T-cell (primary cell): ENCODE results near the gene SLC2A13. TPM values are rescaled to one million over a fixed set of nuclear protein-coding genes. Genes with fewer than 3 reads are reported as not detected.

ENCODE experiments used
- ATAC-seq, 4 experiments: fragments of 200-7000 bp in 3 of 4; fragments of 150-1000 bp in 1 of 4; cut with Tn5 transposase; replicated peaks in 1 of 4; 1 replicate in 3 of 4; 2 replicates in 1 of 4; pipeline ENCODE4 v1.10.0; 2021; ENCODE audit warnings: moderate library complexity in 3 of 4, mild to moderate bottlenecking in 2 of 4, moderate number of reproducible peaks in 1 of 4
- CTCF ChIA-PET, 2 donors: fragments of 300-600 bp; sonication (Branson Sonifier 250); formaldehyde crosslinking; loops; one replicate each; lab custom pipeline; 2022; ENCODE audit warnings: antibody characterized with exemption in 2 of 2; lab: Charles Lee
- POLR2A ChIA-PET, 2 donors: fragments of 300-600 bp; sonication (Branson Sonifier 250); formaldehyde crosslinking; loops; one replicate each; lab custom pipeline; 2022; ENCODE audit warnings: antibody characterized with exemption in 2 of 2; lab: Charles Lee
- DNase-seq, 35 experiments: peaks; one replicate each; pipeline versions ENCODE4 v3.0.0 to v3.0.0-alpha.2; 2013 to 2023
- H3K27ac ChIP-seq: one replicate; pipeline ENCODE4 v1.5.1; 2013; ENCODE audit warnings: low read length
- H3K27me3 ChIP-seq, 2 experiments: replicated peaks in 1 of 2; 1 replicate in 1 of 2; 2 replicates in 1 of 2; pipeline versions ENCODE4 v1.6.1 to v1.7.0; 2013; ENCODE audit warnings: low read length in 1 of 2, mixed read lengths in 1 of 2; ENCODE audit not compliant: control insufficient read depth in 2 of 2, insufficient read depth in 2 of 2; ENCODE audit errors: extremely low read depth in 1 of 2
- H3K36me3 ChIP-seq, 2 donors: 1 replicate in 1 of 2; 2 replicates in 1 of 2; pipeline versions ENCODE4 v1.6.1 to v1.7.0; 2013; ENCODE audit warnings: low read length in 1 of 2; ENCODE audit not compliant: control insufficient read depth in 2 of 2, insufficient read depth in 1 of 2; ENCODE audit errors: extremely low read depth in 1 of 2
- H3K4me1 ChIP-seq, 2 experiments: 1 replicate in 1 of 2; 2 replicates in 1 of 2; pipeline versions ENCODE4 v1.6.1 to v1.7.0; 2013; ENCODE audit warnings: low read length in 2 of 2, mixed read lengths in 1 of 2; ENCODE audit not compliant: insufficient read depth in 2 of 2, control insufficient read depth in 1 of 2; ENCODE audit errors: extremely low read depth in 1 of 2
- H3K4me3 ChIP-seq, 2 donors: 1 replicate in 1 of 2; 2 replicates in 1 of 2; pipeline versions ENCODE4 v1.5.1 to v1.7.0; 2013; ENCODE audit warnings: mild to moderate bottlenecking in 2 of 2, low read length in 1 of 2, moderate library complexity in 1 of 2; ENCODE audit not compliant: control insufficient read depth in 1 of 2; ENCODE audit errors: extremely low read depth in 1 of 2
- H3K9me3 ChIP-seq: 2 replicates; pipeline ENCODE4 v1.7.0; 2013
- H3K27ac Mint-ChIP-seq, 2 donors: one replicate each; pipeline ENCODE4 v1.8.0; 2020 to 2021; ENCODE audit warnings: mild to moderate bottlenecking in 2 of 2, mixed read lengths in 2 of 2
- H3K27me3 Mint-ChIP-seq, 2 donors: one replicate each; pipeline ENCODE4 v1.8.0; 2021 to 2022; ENCODE audit warnings: mixed read lengths in 2 of 2
- H3K36me3 Mint-ChIP-seq: one replicate; pipeline ENCODE4 v1.8.0; 2021; ENCODE audit warnings: mixed read lengths
- H3K4me1 Mint-ChIP-seq, 3 donors: one replicate each; pipeline ENCODE4 v1.8.0; 2020 to 2022; ENCODE audit warnings: mixed read lengths in 3 of 3, mild to moderate bottlenecking in 1 of 3
- H3K4me3 Mint-ChIP-seq, 3 donors: one replicate each; pipeline ENCODE4 v1.8.0; 2020 to 2022; ENCODE audit warnings: mild to moderate bottlenecking in 3 of 3, mixed read lengths in 3 of 3, moderate library complexity in 3 of 3
- H3K9me3 Mint-ChIP-seq, 3 donors: one replicate each; pipeline ENCODE4 v1.8.0; 2020 to 2022; ENCODE audit warnings: mixed read lengths in 3 of 3
- WGBS: methylation state at CpG from one replicate; pipeline ENCODE4 v1.1.5; 2013; ENCODE audit warnings: missing lambda C conversion rate; ENCODE audit not compliant: insufficient coverage; 5-methylcytosine and 5-hydroxymethylcytosine counted together
- total RNA-seq, 35 experiments: library from RNA in 6 of 35; stranded (reverse) in 6 of 35; fragments of 120-200 nt in 1 of 35; gene quantifications; one replicate each; pipeline versions ENCODE4 v1.2.1 to v1.2.4 and lab custom pipeline; 2013 to 2026

Gene SLC2A13
- total RNA-seq, 5 donors from 2014 or later (not counting 1 experiment from before 2014, with no cell fraction given) = 4.2 to 6.0 (median 5.1) TPM

DNA sequence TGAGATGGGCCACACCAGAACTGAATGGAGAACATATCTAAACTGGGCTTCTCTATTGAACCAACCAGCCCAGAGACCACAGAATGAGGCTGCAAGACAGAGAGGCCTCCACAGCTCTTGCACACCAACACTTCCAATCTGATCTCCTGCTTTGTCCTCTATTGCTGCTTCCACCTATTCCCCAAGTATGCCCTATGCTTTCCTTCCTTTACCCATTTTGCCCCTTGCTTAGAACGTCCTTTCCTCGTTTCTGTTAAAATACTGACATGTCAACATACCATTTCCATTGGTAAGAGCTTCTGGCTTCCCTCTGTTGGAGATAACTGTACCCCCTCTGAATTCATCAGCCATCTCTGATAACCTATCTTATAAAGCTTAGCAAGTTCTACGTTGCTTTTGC is 2.8 kb downstream of the SLC2A13 start:
- H3K9me3 Mint-ChIP-seq = no peaks in the 10 kb centered on the region

DNA sequence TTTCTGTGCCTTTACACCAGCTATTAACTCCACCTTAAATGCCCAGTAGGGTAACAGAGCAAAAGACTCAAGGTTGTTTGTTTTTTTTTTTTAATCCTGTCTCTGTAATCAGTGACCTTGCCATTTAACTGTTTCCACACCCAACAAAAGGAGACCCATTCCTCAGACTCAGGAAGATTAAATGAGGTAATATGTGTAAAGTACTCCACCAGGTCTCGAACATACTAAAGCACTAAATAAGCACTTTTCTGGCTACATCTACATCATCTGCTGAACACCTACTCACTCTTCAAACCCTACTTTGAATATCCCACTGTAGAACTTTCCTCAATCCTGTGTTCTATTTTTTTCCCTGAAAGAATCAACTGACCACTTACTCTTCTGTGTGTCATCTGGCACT is 4.1 kb downstream of the SLC2A13 start:
- peaks cover 0 to 2% of the 10 kb centered on the region in 2 donors for H3K27me3 Mint-ChIP-seq
- no peak overlapping the region for H3K27ac Mint-ChIP-seq
- no peaks in the 10 kb centered on the region for H3K36me3 Mint-ChIP-seq
- 100% methylated on average over 1 of the region's 1 CpG for WGBS
- H3K4me3 ChIP-seq = no peak overlapping the region
- DNase-seq (no peak), ATAC-seq (no peak)
- H3K9me3 ChIP-seq = no peaks in the 10 kb centered on the region
- H3K27ac ChIP-seq = no peak overlapping the region
- H3K9me3 Mint-ChIP-seq = no peaks in the 10 kb centered on the region
- peaks cover 23 to 34% (median 27%) of the 10 kb centered on the region in 3 donors for H3K4me1 Mint-ChIP-seq
- ChIA-PET POLR2A (interaction anchor here in 1 of 2 donors (0.6 kb wide), 1 partner anchor 30 kb away, joined by 4 read pairs; no protein-coding TSS in a partner anchor), CTCF (interaction anchor here (0.6 to 1.1 kb wide), 3 partner anchors 27 to 90 kb away, joined by 3 to 5 read pairs (median 3); no protein-coding TSS in a partner anchor)
- H3K36me3 ChIP-seq = no peaks in the 10 kb centered on the region
- H3K4me1 ChIP-seq = peaks cover 9 to 17% of the 10 kb centered on the region in 2 experiments
- no peak overlapping the region for H3K4me3 Mint-ChIP-seq
- peaks cover 0 to 4% of the 10 kb centered on the region in 2 experiments for H3K27me3 ChIP-seq

More for the DNA sequence above, 2.8 kb downstream of the SLC2A13 start:
- Histone ChIP-seq H3K4me1 (peaks cover 9 to 20% of the 10 kb centered on the region in 2 experiments), H3K27me3 (peaks cover 0 to 4% of the 10 kb centered on the region in 2 experiments), H3K27ac (no peak overlapping the region), H3K4me3 (no peak overlapping the region), H3K9me3 (no peaks in the 10 kb centered on the region), H3K36me3 (no peaks in the 10 kb centered on the region)
- DNase-seq (no peak), ATAC-seq (no peak)
- WGBS = 98% methylated on average over 3 of the region's 3 CpGs
- H3K36me3 Mint-ChIP-seq = no peaks in the 10 kb centered on the region
- CTCF ChIA-PET = interaction anchor here (1.6 to 5.6 kb wide), 3 partner anchors 92 to 111 kb away, joined by 5 to 25 read pairs (median 6); no protein-coding TSS in a partner anchor
- H3K27ac Mint-ChIP-seq = no peak overlapping the region
- no peak overlapping the region for H3K4me3 Mint-ChIP-seq
- peaks cover 33 to 46% (median 37%) of the 10 kb centered on the region in 3 donors for H3K4me1 Mint-ChIP-seq
- POLR2A ChIA-PET = no interaction called here
- H3K27me3 Mint-ChIP-seq = no peaks in the 10 kb centered on the region

DNA sequence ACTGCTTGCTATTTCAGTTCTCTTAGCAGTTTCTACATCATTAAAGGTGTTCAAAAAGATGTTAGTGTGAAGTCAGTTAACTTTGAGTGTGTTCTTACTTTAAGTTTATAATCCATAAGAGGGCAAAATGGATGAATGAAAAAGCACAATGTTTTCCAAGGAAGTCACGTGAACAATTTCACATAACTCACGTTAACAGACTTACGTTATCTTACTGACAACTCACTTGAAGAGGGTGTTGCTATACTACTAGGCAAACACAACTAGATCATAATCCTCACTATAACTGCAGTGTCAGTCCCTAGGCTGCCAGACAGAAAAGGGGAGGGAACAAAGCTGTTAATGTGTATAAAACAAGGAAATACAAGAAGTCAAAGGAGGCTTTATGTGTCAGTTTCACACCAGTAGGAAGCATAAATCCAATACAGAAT is 6.4 kb downstream of the SLC2A13 start:
- Mint-ChIP-seq H3K27ac (no peak overlapping the region), H3K27me3 (peaks cover 0 to 2% of the 10 kb centered on the region in 2 donors), H3K4me3 (no peak overlapping the region), H3K9me3 (no peaks in the 10 kb centered on the region), H3K36me3 (no peaks in the 10 kb centered on the region), H3K4me1 (peaks cover 13 to 27% (median 16%) of the 10 kb centered on the region in 3 donors)
- Histone ChIP-seq H3K9me3 (no peaks in the 10 kb centered on the region), H3K27ac (no peak overlapping the region), H3K27me3 (no peaks in the 10 kb centered on the region), H3K4me1 (peaks cover 0 to 3% of the 10 kb centered on the region in 2 experiments), H3K36me3 (no peaks in the 10 kb centered on the region), H3K4me3 (no peak overlapping the region)
- DNase-seq (no peak), ATAC-seq (no peak)
- POLR2A ChIA-PET = no interaction called here
- WGBS = no CpG with 5 or more reads among the region's 3 CpGs
- CTCF ChIA-PET = no interaction called here

DNA sequence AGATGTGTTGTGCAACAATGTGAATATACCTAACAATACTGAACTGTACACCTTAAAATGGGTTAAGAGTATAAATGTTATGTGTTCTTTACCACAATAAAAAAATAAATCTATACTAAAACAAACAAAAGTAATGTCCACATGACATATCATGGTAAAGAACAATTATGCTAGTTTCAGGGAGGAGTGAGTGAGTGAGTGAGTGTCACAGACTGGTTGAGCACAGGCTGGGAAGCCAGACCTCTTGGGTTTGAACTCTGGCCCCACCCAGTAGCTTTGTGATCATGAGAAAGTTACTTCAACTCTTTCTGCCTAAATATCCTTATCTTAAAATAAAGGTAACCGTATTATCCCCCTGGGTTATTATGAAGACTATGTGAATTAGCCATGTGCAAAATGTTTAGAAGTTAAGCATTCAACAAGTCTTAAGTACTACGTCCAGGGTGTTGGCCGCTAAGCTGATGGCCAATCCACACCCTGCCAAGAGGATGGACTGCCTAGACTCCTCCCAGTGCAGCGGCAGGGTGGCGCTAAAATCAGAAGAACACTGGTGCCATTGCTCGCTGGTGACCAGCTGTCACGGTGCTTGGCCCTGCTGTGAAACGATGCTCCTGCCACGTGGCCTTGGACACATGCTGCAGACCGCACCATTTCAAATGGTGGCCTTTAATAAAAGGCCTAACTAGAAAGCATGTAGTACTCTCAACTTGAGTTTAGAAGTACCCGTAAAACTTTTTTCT is 7.3 kb downstream of the SLC2A13 start:
- CTCF ChIA-PET = no interaction called here
- WGBS = 95% methylated on average over 8 of the region's 11 CpGs
- POLR2A ChIA-PET = no interaction called here

GRCh38 chr12:40093512-40093911 is 12.4 kb downstream of the SLC2A13 start:
- ChIA-PET CTCF (no interaction called here), POLR2A (no interaction called here)
- DNase-seq = no peak
- WGBS = 96% methylated on average over 2 of the region's 4 CpGs
- Histone ChIP-seq H3K4me1 (no peaks in the 10 kb centered on the region), H3K9me3 (no peaks in the 10 kb centered on the region), H3K36me3 (no peaks in the 10 kb centered on the region), H3K27me3 (no peaks in the 10 kb centered on the region), H3K4me3 (no peak overlapping the region), H3K27ac (no peak overlapping the region)
- Mint-ChIP-seq H3K27me3 (peaks cover 0 to 2% of the 10 kb centered on the region in 2 donors), H3K27ac (no peak overlapping the region), H3K4me1 (peaks cover 0 to under 1% (median 0%) of the 10 kb centered on the region in 3 donors), H3K9me3 (no peaks in the 10 kb centered on the region), H3K36me3 (peaks cover 10% of the 10 kb centered on the region), H3K4me3 (no peak overlapping the region)
- ATAC-seq = no peak

More for the DNA sequence above, 7.3 kb downstream of the SLC2A13 start:
- Histone ChIP-seq H3K4me1 (no peaks in the 10 kb centered on the region), H3K36me3 (no peaks in the 10 kb centered on the region), H3K9me3 (no peaks in the 10 kb centered on the region), H3K27me3 (no peaks in the 10 kb centered on the region), H3K4me3 (no peak overlapping the region), H3K27ac (no peak overlapping the region)
- Mint-ChIP-seq H3K4me3 (no peak overlapping the region), H3K36me3 (no peaks in the 10 kb centered on the region), H3K9me3 (no peaks in the 10 kb centered on the region), H3K27me3 (peaks cover 0 to 2% of the 10 kb centered on the region in 2 donors), H3K27ac (no peak overlapping the region), H3K4me1 (peaks cover 6 to 18% (median 8%) of the 10 kb centered on the region in 3 donors)
- ATAC-seq (no peak), DNase-seq (no peak)

- no peak for ATAC-seq
- no peaks in the 10 kb centered on the region for H3K4me1 ChIP-seq
- no peak overlapping the region for H3K27ac Mint-ChIP-seq
- H3K27ac ChIP-seq = no peak overlapping the region
- H3K27me3 ChIP-seq = no peaks in the 10 kb centered on the region
- H3K4me3 ChIP-seq = no peak overlapping the region
- no peaks in the 10 kb centered on the region for H3K36me3 ChIP-seq
- POLR2A ChIA-PET = no interaction called here
- H3K9me3 Mint-ChIP-seq = no peaks in the 10 kb centered on the region
- CTCF ChIA-PET = interaction anchor here (0.9 to 1.4 kb wide), 2 partner anchors 20 to 21 kb away, joined by 3 to 4 read pairs; partner anchors contain the start of gene SLC2A13 (in 1 of the 2)
- peaks cover 20% of the 10 kb centered on the region for H3K36me3 Mint-ChIP-seq
- peaks cover 0 to 4% (median 0%) of the 10 kb centered on the region in 3 donors for H3K4me1 Mint-ChIP-seq
- peaks cover 0 to 1% of the 10 kb centered on the region in 2 donors for H3K27me3 Mint-ChIP-seq
- no peak for DNase-seq
- no peaks in the 10 kb centered on the region for H3K9me3 ChIP-seq
- 100% methylated on average over 3 of the region's 4 CpGs for WGBS
- no peak overlapping the region for H3K4me3 Mint-ChIP-seq
These were observed 19.4 kb downstream of the SLC2A13 start for GRCh38 chr12:40086471-40086870.
